Fibroblast of villous mesenchyme (primary cell): ENCODE measurements around the gene NCOA1. TPM values are rescaled to one million over a fixed set of nuclear protein-coding genes. Genes with fewer than 3 reads are reported as not detected.

Experiments
- DNase-seq: peaks from one replicate; pipeline ENCODE4 v3.0.0-alpha.2; 2010; ENCODE audit warnings: low read depth
- H3K4me3 ChIP-seq: 2 replicates; pipeline ENCODE4 v1.5.1; 2011; ENCODE audit warnings: low read depth, mild to moderate bottlenecking, low read length
- CTCF ChIP-seq: IDR thresholded peaks from 2 replicates; pipeline ENCODE4 v1.5.1; 2012; ENCODE audit warnings: low read depth, mild to moderate bottlenecking, low read length; ENCODE audit not compliant: insufficient read depth
- total RNA-seq: library from RNA; depleted of rRNA; stranded (reverse); fragments of >200 nt; gene quantifications from 2 replicates; pipeline ENCODE4 v1.2.3, GENCODE V29; 2012

NCOA1 gene
- total RNA-seq, 1 donor: 19.0 TPM

GRCh38 chr2:24613154-24613814 lies 122.2 kb downstream of the NCOA1 start:
- H3K4me3 ChIP-seq: no peak overlapping the region
- peak; percentile 80 for DNase-seq
- peak; percentile 73 for TF ChIP-seq CTCF

- no peak overlapping the region for H3K4me3 ChIP-seq
- peak; percentile 76 for DNase-seq
- TF ChIP-seq CTCF: no peak
These were observed 125.6 kb downstream of the NCOA1 start for GRCh38 chr2:24616616-24617015.

GRCh38 chr2:24617424-24617823 lies 126.4 kb downstream of the NCOA1 start:
- no peak overlapping the region for H3K4me3 ChIP-seq
- no peak for TF ChIP-seq CTCF
- DNase-seq: peak; percentile 52

- no peak for DNase-seq
- TF ChIP-seq CTCF: no peak
- H3K4me3 ChIP-seq: no peak overlapping the region
These were observed 127.1 kb downstream of the NCOA1 start for GRCh38 chr2:24618144-24618543.

GRCh38 chr2:24618680-24619079 lies 127.6 kb downstream of the NCOA1 start:
- no peak for TF ChIP-seq CTCF
- no peak for DNase-seq
- no peak overlapping the region for H3K4me3 ChIP-seq

GRCh38 chr2:24620936-24621335 lies 129.9 kb downstream of the NCOA1 start:
- no peak for TF ChIP-seq CTCF
- no peak overlapping the region for H3K4me3 ChIP-seq
- peak; percentile 47 for DNase-seq

- TF ChIP-seq CTCF: no peak
- H3K4me3 ChIP-seq: no peak overlapping the region
- DNase-seq: no peak
These were observed 130.9 kb downstream of the NCOA1 start for GRCh38 chr2:24621779-24622538.
